Ovary (tissue), 9 donors: ENCODE data around the gene ASB4. TPM values are rescaled to one million over a fixed set of nuclear protein-coding genes. Genes with fewer than 3 reads are reported as not detected.

Experiments used
- DNase-seq, 5 donors: peaks; one replicate each; pipeline ENCODE4 v3.0.0-alpha.2; 2019 to 2020
- H3K27ac ChIP-seq, 2 donors: fragments of 200-600 bp; one replicate each; pipeline versions ENCODE4 v1.5.1 to v1.8.0; 2019 to 2022
- H3K27me3 ChIP-seq: fragments of 200-600 bp; one replicate; pipeline ENCODE4 v1.8.0; 2022
- H3K36me3 ChIP-seq: fragments of 200-600 bp; sonication (generic); one replicate; pipeline ENCODE4 v1.5.1; 2019
- H3K4me1 ChIP-seq: one replicate; pipeline ENCODE4 v1.8.1; 2013; ENCODE audit warnings: mild to moderate bottlenecking, moderate library complexity; ENCODE audit not compliant: insufficient read depth
- H3K4me3 ChIP-seq: fragments of 200-600 bp; sonication (generic); one replicate; pipeline ENCODE4 v1.5.1; 2017
- H3K9me3 ChIP-seq, 2 donors: fragments of 200-600 bp in 1 of 2; sonication (generic) in 1 of 2; one replicate each; pipeline versions ENCODE4 v1.5.1 to v1.8.1; 2013 to 2019; ENCODE audit warnings: mild to moderate bottlenecking in 1 of 2, moderate library complexity in 1 of 2
- EP300 ChIP-seq: sonication (generic); formaldehyde crosslinking; IDR thresholded peaks from one replicate; pipeline ENCODE4 v1.6.1; 2017; ENCODE audit warnings: antibody characterized with exemption
- POLR2A ChIP-seq: fragments of 450-650 bp; IDR thresholded peaks from one replicate; pipeline ENCODE4 v1.6.1; 2017; ENCODE audit warnings: antibody characterized with exemption, mild to moderate bottlenecking, moderate library complexity
- WGBS, 3 donors: extraction: QIAGEN DNeasy Blood & Tissue Kit in 1 of 3; methylation state at CpG; one replicate each; pipeline versions ENCODE4 v1.1.5 to v1.1.7; 2013 to 2017; 5-methylcytosine and 5-hydroxymethylcytosine counted together
- intact Hi-C, 4 donors: fragments of 100-400 bp; cut with DNase I; formaldehyde crosslinking; loops; one replicate each; pipeline versions ENCODE4 v1.11.0 to v1.15.1; 2022 to 2023
- polyA plus RNA-seq, 2 donors: library from polyadenylated mRNA; stranded (reverse); fragments of 200-250 nt in 1 of 2; fragments of 350-450 nt in 1 of 2; fragmentation: Illumina TruSeq in 1 of 2; extraction: RNeasy Lipid Tissue Mini Kit (QIAGEN cat#74804) in 1 of 2; gene quantifications; one replicate each; pipeline ENCODE4 v1.2.3, GENCODE V29; 2013 to 2014
- total RNA-seq, 7 donors: library from RNA; depleted of rRNA in 2 of 7; stranded (reverse); fragments of >200 nt in 2 of 7; fragmentation: NEBNext Ultra II Directional in 3 of 7; extraction: Animal tissue kit (Norgen Biotek cat#: 25700) in 3 of 7; gene quantifications; one replicate each; pipeline versions ENCODE4 v1.1.0 to v1.2.4, GENCODE V29; 2016 to 2023
- TF ChIP-seq, protein P1 (sequence below), 3 donors: fragments of 450-650 bp in 2 of 3; fragments of 200-600 bp in 1 of 3; IDR thresholded peaks; one replicate each; pipeline versions ENCODE4 v1.5.1 to v1.8.0; 2016 to 2022; ENCODE audit warnings: antibody characterized with exemption in 3 of 3, mild to moderate bottlenecking in 1 of 3
- donor health status: DM: no; HTN: no; CAD: no; lungs with moderate emphysema.
- donor health status: DM: no; HTN: no; CAD: no.
- donor health status: Bipolar disorder and iron deficiency.
- donor health status: DM: yes; HTN: yes; CAD: no.
- donor health status: DM: no; HTN: no; CAD: no.
- donor health status: DM: yes; HTN: yes; CAD: no.

Gene ASB4
- total and polyA plus RNA-seq, 9 donors: 0.11 to 2.0 (median 0.24) TPM

GRCh38 chr7:95526128-95526738 lies 40.5 kb downstream of the ASB4 start:
- TF ChIP-seq EP300 (no peak), POLR2A (no peak)
- TF ChIP-seq, protein P1, sequence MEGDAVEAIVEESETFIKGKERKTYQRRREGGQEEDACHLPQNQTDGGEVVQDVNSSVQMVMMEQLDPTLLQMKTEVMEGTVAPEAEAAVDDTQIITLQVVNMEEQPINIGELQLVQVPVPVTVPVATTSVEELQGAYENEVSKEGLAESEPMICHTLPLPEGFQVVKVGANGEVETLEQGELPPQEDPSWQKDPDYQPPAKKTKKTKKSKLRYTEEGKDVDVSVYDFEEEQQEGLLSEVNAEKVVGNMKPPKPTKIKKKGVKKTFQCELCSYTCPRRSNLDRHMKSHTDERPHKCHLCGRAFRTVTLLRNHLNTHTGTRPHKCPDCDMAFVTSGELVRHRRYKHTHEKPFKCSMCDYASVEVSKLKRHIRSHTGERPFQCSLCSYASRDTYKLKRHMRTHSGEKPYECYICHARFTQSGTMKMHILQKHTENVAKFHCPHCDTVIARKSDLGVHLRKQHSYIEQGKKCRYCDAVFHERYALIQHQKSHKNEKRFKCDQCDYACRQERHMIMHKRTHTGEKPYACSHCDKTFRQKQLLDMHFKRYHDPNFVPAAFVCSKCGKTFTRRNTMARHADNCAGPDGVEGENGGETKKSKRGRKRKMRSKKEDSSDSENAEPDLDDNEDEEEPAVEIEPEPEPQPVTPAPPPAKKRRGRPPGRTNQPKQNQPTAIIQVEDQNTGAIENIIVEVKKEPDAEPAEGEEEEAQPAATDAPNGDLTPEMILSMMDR (IDR thresholded peaks at IDR 0.05): no peak
- intact Hi-C loops: loop anchor here (2.0 to 5.0 kb wide), 3 partner anchors 156 to 161 kb away; no protein-coding TSS in a partner anchor
- H3K4me1 ChIP-seq: no peaks in the 10 kb centered on the region

DNA sequence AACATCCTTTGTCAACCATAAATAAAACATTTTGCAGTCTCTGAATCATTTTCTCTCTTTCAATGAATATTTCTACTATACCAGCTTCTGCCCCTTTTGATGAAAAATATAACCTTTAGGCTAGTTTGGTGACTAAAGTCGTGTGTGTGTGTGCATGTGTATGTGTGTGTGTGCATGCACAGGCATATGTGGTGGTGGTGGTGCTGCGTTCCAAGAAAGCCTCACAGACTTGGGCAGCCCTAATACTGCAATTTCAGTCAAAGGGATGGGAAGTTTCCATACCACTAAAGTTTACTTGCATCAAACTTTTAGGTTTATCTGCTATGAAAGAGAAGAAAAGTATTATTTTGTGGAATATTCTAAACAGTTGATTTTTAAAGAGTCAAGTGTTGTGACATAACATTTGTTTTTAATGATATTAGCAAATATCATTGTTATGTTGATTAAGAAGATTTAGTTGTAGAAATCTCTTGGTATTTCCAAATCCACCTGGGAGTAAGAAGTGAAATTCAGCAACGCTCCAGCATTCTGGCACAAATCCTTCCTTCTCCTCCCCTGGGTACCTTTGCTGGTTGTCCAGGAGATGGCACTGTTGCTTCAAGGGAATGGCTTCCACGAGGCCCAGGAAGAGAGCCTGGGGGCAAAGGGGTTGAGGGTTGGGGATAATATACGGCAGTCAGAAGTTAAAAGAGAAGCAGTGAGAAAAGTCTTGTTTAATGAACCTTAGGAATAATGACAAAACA lies 41.5 kb downstream of the ASB4 start:
- intact Hi-C loops: loop anchor here (2.0 to 5.0 kb wide), 3 partner anchors 155 to 160 kb away; no protein-coding TSS in a partner anchor
- DNase-seq: peak in 4 of 5 donors; percentile 54 to 70 (median 58)
- Histone ChIP-seq H3K9me3 (no peaks in the 10 kb centered on the region), H3K4me1 (no peaks in the 10 kb centered on the region), H3K4me3 (no peak overlapping the region), H3K36me3 (no peaks in the 10 kb centered on the region), H3K27ac (no peak overlapping the region), H3K27me3 (no peaks in the 10 kb centered on the region)
- WGBS, 3 donors: 20 to 23% (median 23%) methylated on average over 5 of the region's 5 CpGs
- no peak for TF ChIP-seq POLR2A
- TF ChIP-seq, protein P1 (IDR thresholded peaks at IDR 0.05): peak; percentile 68 to 85 (median 83)
- no peak for TF ChIP-seq EP300

More at GRCh38 chr7:95526128-95526738, 40.5 kb downstream of the ASB4 start:
- DNase-seq: no peak
- no peaks in the 10 kb centered on the region for H3K36me3 ChIP-seq
- no peaks in the 10 kb centered on the region for H3K27me3 ChIP-seq
- H3K4me3 ChIP-seq: no peak overlapping the region
- no peak overlapping the region for H3K27ac ChIP-seq
- H3K9me3 ChIP-seq: no peaks in the 10 kb centered on the region
- 73 to 80% (median 79%) methylated on average over 7 of the region's 7 CpGs for WGBS, 3 donors

DNA sequence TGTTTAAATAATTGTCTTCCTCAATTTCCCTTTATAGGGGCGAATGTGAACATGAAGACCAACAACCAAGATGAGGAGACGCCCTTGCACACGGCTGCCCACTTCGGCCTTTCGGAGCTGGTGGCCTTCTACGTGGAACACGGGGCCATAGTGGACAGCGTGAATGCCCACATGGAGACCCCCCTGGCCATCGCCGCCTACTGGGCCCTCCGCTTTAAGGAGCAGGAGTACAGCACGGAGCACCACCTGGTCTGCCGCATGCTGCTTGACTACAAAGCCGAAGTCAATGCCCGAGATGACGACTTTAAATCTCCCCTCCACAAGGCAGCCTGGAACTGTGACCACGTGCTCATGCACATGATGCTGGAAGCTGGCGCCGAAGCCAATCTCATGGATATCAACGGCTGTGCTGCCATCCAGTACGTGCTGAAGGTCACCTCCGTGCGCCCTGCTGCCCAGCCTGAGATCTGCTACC lies 42.1 kb downstream of the ASB4 start:
- intact Hi-C loops: loop anchor here (2.0 to 5.0 kb wide), 3 partner anchors 154 to 159 kb away; no protein-coding TSS in a partner anchor
- Histone ChIP-seq H3K9me3 (no peaks in the 10 kb centered on the region), H3K36me3 (no peaks in the 10 kb centered on the region), H3K27ac (no peak overlapping the region), H3K4me3 (no peak overlapping the region), H3K4me1 (no peaks in the 10 kb centered on the region), H3K27me3 (no peaks in the 10 kb centered on the region)
- peak in 3 of 5 donors; percentile 23 to 28 (median 28) for DNase-seq
- TF ChIP-seq, protein P1 (IDR thresholded peaks at IDR 0.05): no peak
- no peak for TF ChIP-seq EP300
- TF ChIP-seq POLR2A: no peak
- 86 to 90% (median 87%) methylated on average over 23 of the region's 23 CpGs for WGBS, 3 donors

GRCh38 chr7:95529701-95530100 lies 44.0 kb downstream of the ASB4 start:
- no peak overlapping the region for H3K4me3 ChIP-seq
- TF ChIP-seq POLR2A (no peak), EP300 (no peak)
- TF ChIP-seq, protein P1 (IDR thresholded peaks at IDR 0.05): no peak
- intact Hi-C loops: loop anchor here in 3 of 4 donors (5.0 kb wide), 2 partner anchors 153 to 158 kb away; no protein-coding TSS in a partner anchor
- no peaks in the 10 kb centered on the region for H3K27me3 ChIP-seq
- no peaks in the 10 kb centered on the region for H3K4me1 ChIP-seq
- 59 to 75% (median 68%) methylated on average over 1 of the region's 1 CpG for WGBS, 3 donors
- no peaks in the 10 kb centered on the region for H3K9me3 ChIP-seq
- no peak overlapping the region for H3K27ac ChIP-seq
- DNase-seq: no peak
- H3K36me3 ChIP-seq: no peaks in the 10 kb centered on the region
